Gastrocnemius medialis (tissue), 4 donors: Measurements from ENCODE around the gene SAP30. TPM values are rescaled to one million over a fixed set of nuclear protein-coding genes. Genes with fewer than 3 reads are reported as not detected.

ENCODE experiments used
- ATAC-seq, 2 donors: fragments of 150-250 bp; one replicate each; pipeline ENCODE4 v1.9.1; 2016
- DNase-seq, 2 donors: peaks; one replicate each; pipeline ENCODE4 v3.0.0-alpha.2; 2019
- H3K27ac ChIP-seq, 4 donors: fragments of 200-600 bp; sonication (generic); 1 replicate in 1 of 4; 2 replicates in 3 of 4; pipeline ENCODE4 v1.5.1; 2016 to 2018; ENCODE audit warnings: mild to moderate bottlenecking in 2 of 4, moderate library complexity in 1 of 4
- H3K27me3 ChIP-seq, 3 donors: fragments of 200-600 bp; sonication (generic) in 2 of 3; 1 replicate in 1 of 3; 2 replicates in 2 of 3; pipeline versions ENCODE4 v1.5.1 to v1.6.0; 2016 to 2019; ENCODE audit warnings: mild to moderate bottlenecking in 1 of 3, moderate library complexity in 1 of 3
- H3K36me3 ChIP-seq, 2 donors: fragments of 200-600 bp; sonication (generic) in 1 of 2; one replicate each; pipeline ENCODE4 v1.5.1; 2017 to 2018
- H3K4me1 ChIP-seq, 2 donors: fragments of 200-600 bp; sonication (generic) in 1 of 2; one replicate each; pipeline ENCODE4 v1.5.1; 2016 to 2017; ENCODE audit warnings: mild to moderate bottlenecking in 2 of 2
- H3K4me3 ChIP-seq, 4 donors: fragments of 200-600 bp; sonication (generic) in 3 of 4; 1 replicate in 1 of 4; 2 replicates in 3 of 4; pipeline ENCODE4 v1.5.1; 2016 to 2019; ENCODE audit warnings: mild to moderate bottlenecking in 2 of 4
- H3K9me3 ChIP-seq, 3 donors: fragments of 200-600 bp; sonication (generic) in 2 of 3; 1 replicate in 1 of 3; 2 replicates in 2 of 3; pipeline ENCODE4 v1.5.1; 2016 to 2019
- POLR2A ChIP-seq, 2 donors: fragments of 450-650 bp; IDR thresholded peaks; one replicate each; pipeline ENCODE4 v1.6.1; 2017; ENCODE audit warnings: antibody characterized with exemption in 2 of 2, mild to moderate bottlenecking in 2 of 2, moderate library complexity in 2 of 2
- in situ Hi-C, 4 donors: fragments of 200-750 bp; cut with MboI; loops; one replicate each; pipeline versions ENCODE4 v1.15.0 to v1.8.0; 2017; ENCODE audit warnings: low sequenced_read_pairs in 4 of 4
- intact Hi-C: fragments of 100-400 bp; cut with DNase I; formaldehyde crosslinking; loops from one replicate; pipeline ENCODE4 v1.15.1; 2023; ENCODE audit warnings: low total_unique reads
- total RNA-seq, 4 donors: library from RNA; depleted of rRNA; stranded (reverse); fragments of >200 nt; gene quantifications; one replicate each; pipeline versions ENCODE4 v1.1.0 to v1.2.3, GENCODE V29; 2016
- TF ChIP-seq, protein P1 (sequence below), 5 experiments: fragments of 450-650 bp in 3 of 5; fragments of 200-600 bp in 2 of 5; sonication (generic) in 2 of 5; IDR thresholded peaks in 4 of 5; conservative IDR thresholded peaks in 1 of 5; 1 replicate in 4 of 5; 2 replicates in 1 of 5; pipeline ENCODE4 v1.5.1; 2016 to 2019; ENCODE audit warnings: antibody characterized with exemption in 5 of 5, mild to moderate bottlenecking in 3 of 5, moderate library complexity in 3 of 5

Gene SAP30
- total RNA-seq, 4 donors from 2014 or later: 13.3 to 24.8 (median 18.2) TPM

DNA sequence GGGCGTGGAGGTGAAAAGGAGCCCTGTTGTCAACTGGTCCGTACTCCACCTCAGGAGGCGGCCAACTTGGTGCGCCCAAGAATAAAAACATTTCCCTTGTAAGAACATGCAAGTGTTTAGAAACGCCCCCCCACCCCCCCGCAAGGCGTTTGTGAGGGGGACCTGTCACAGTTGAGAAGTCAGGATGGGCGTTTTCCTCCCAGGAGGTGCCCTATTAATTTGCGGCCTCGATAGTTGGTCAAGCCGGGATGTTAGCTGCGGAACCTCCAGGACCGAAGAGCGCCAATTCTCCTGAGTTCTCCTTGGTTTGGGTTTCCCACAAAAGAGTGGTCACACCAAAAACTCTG lies 651 bp upstream of the SAP30 start:
- in situ Hi-C loops (loop anchor here in 1 of 4 donors (5.0 to 25.0 kb wide), 2 partner anchors 33 to 917 kb away; partner anchors contain the start of genes CEP44 and FBXO8), intact Hi-C loops (loop anchor here (5.0 kb wide), 1 partner anchor 118 kb away; no protein-coding TSS in a partner anchor)
- Histone ChIP-seq H3K4me1 (peaks cover 0 to 9% of the 10 kb centered on the region in 2 donors), H3K9me3 (no peaks in the 10 kb centered on the region), H3K4me3 (peak overlapping the region; percentile 71 to 84 (median 76)), H3K27ac (peak overlapping the region; percentile 96 to 99 (median 97)), H3K36me3 (no peaks in the 10 kb centered on the region), H3K27me3 (no peaks in the 10 kb centered on the region)
- no peak for TF ChIP-seq POLR2A (IDR thresholded peaks at IDR 0.05)
- DNase-seq (peak; percentile 38 to 70), ATAC-seq (peak; percentile 36 to 40)

DNA sequence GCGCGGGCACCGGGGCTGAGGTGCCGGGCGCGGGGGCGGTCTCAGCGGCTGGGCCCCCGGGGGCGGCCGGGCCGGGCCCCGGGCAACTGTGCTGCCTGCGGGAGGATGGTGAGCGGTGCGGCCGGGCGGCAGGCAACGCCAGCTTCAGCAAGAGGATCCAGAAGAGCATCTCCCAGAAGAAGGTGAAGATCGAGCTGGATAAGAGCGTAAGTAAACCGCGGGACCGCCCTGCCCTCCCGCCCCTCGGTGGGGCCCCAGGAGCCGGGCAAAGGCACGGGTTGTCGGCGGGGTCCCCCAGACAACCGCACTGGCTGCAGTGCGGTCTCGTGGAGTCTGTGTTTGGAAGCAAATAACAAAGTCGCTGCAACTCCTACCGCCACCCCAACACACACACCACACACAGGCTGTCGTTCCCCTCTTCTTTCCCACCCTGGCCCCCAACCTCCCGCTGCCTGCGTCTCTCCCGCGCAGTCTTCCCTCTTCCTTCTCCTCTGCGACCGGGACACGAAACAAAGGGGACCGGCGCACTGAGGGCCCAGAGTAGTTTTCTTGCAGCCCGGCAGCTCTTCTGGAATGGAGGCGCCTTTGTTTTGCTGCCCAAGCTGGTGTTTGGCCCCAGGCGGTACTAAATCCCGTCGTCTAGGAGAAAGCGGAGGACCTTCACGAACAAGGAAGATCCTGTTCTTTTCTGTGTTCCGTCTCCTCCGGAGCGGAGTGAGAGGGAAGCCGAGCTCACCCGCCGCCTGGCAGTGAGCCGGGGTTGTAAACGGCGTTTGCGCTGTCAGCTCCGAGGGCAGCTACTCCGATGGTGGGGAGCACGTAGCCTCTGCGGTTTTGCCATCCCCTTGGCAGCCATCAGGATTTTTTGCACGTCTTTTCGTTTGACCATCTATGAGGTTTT lies 788 bp downstream of the SAP30 start:
- intact Hi-C loops (loop anchor here (1.0 to 5.0 kb wide), 2 partner anchors 37 to 119 kb away; partner anchors contain the start of gene HMGB2), in situ Hi-C loops (loop anchor here in 1 of 4 donors (5.0 to 25.0 kb wide), 2 partner anchors 34 to 916 kb away; partner anchors contain the start of genes CEP44 and FBXO8)
- peaks cover 0 to 9% of the 10 kb centered on the region in 2 donors for H3K4me1 ChIP-seq

DNA sequence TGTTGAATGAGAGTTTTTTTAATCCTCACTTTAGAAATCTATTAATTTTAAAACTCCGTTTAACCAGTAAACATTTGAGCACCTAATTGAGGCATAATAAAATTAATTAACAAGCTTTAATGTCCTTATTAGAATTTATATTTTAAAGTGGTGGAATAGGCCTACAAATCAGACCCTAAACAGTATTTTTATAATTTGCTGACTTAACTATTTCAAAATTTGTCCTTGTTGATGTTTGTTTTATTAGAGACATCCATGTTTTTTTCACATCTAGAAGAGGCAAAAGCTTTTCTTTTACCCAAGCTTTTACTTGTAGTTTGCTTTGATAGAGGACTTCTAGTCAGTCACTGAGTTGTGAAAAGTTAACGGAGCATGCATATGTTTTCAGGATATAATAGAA lies 3.8 kb downstream of the SAP30 start:
- no peak for ATAC-seq
- H3K36me3 ChIP-seq: no peaks in the 10 kb centered on the region
- in situ Hi-C loops: loop anchor here in 1 of 4 donors (5.0 to 25.0 kb wide), 2 partner anchors 37 to 913 kb away; partner anchors contain the start of genes CEP44 and FBXO8
- no peak overlapping the region for H3K27ac ChIP-seq
- no peaks in the 10 kb centered on the region for H3K27me3 ChIP-seq
- H3K4me3 ChIP-seq: no peak overlapping the region
- H3K9me3 ChIP-seq: no peaks in the 10 kb centered on the region
- intact Hi-C loops: loop anchor here (5.0 kb wide), 1 partner anchor 122 kb away; no protein-coding TSS in a partner anchor
- no peak for DNase-seq
- H3K4me1 ChIP-seq: peaks cover 0 to 9% of the 10 kb centered on the region in 2 donors
- TF ChIP-seq, protein P1, sequence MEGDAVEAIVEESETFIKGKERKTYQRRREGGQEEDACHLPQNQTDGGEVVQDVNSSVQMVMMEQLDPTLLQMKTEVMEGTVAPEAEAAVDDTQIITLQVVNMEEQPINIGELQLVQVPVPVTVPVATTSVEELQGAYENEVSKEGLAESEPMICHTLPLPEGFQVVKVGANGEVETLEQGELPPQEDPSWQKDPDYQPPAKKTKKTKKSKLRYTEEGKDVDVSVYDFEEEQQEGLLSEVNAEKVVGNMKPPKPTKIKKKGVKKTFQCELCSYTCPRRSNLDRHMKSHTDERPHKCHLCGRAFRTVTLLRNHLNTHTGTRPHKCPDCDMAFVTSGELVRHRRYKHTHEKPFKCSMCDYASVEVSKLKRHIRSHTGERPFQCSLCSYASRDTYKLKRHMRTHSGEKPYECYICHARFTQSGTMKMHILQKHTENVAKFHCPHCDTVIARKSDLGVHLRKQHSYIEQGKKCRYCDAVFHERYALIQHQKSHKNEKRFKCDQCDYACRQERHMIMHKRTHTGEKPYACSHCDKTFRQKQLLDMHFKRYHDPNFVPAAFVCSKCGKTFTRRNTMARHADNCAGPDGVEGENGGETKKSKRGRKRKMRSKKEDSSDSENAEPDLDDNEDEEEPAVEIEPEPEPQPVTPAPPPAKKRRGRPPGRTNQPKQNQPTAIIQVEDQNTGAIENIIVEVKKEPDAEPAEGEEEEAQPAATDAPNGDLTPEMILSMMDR (IDR thresholded peaks at IDR 0.05 in 4 of 5, conservative IDR thresholded peaks at IDR 0.05 in 1 of 5): no peak
- TF ChIP-seq POLR2A (IDR thresholded peaks at IDR 0.05): no peak

More for the DNA sequence above, 788 bp downstream of the SAP30 start:
- peak; percentile 52 to 53 for DNase-seq
- H3K36me3 ChIP-seq: no peaks in the 10 kb centered on the region
- H3K27me3 ChIP-seq: no peaks in the 10 kb centered on the region
- TF ChIP-seq, protein P1 (IDR thresholded peaks at IDR 0.05 in 4 of 5, conservative IDR thresholded peaks at IDR 0.05 in 1 of 5): no peak
- peak; percentile 23 to 26 for TF ChIP-seq POLR2A (IDR thresholded peaks at IDR 0.05)
- peak overlapping the region; percentile 93 to 99 (median 97) for H3K27ac ChIP-seq
- peak overlapping the region; percentile 71 to 86 (median 80) for H3K4me3 ChIP-seq
- no peaks in the 10 kb centered on the region for H3K9me3 ChIP-seq
- ATAC-seq: peak; percentile 16 to 23

DNA sequence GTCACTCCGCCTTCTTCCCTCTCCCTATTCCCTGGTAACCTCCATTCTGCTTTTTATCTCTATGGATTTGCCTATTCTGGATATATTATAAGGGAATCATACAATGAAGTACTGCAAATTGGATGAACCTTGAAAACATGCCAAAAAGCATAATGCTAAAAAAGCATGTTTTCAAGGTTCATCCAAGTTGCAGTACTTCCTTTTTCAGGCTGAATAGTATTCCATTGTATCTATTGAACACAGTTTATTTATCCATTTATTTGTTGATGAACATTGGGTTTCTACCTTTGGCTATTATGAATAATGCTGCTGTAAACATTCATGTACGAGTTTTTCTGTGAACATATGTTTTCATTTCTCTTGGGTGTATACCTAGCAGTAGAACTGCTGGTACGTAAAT lies 9.2 kb downstream of the SAP30 start:
- in situ Hi-C loops (loop anchor here in 1 of 4 donors (5.0 kb wide), 1 partner anchor 43 kb away; no protein-coding TSS in a partner anchor), intact Hi-C loops (no loop called here)
- Histone ChIP-seq H3K9me3 (no peaks in the 10 kb centered on the region), H3K27me3 (no peaks in the 10 kb centered on the region), H3K4me1 (no peaks in the 10 kb centered on the region), H3K4me3 (no peak overlapping the region), H3K36me3 (no peaks in the 10 kb centered on the region), H3K27ac (no peak overlapping the region)
- ATAC-seq (no peak), DNase-seq (no peak)
- TF ChIP-seq, protein P1 (IDR thresholded peaks at IDR 0.05 in 4 of 5, conservative IDR thresholded peaks at IDR 0.05 in 1 of 5): no peak
- TF ChIP-seq POLR2A (IDR thresholded peaks at IDR 0.05): no peak

DNA sequence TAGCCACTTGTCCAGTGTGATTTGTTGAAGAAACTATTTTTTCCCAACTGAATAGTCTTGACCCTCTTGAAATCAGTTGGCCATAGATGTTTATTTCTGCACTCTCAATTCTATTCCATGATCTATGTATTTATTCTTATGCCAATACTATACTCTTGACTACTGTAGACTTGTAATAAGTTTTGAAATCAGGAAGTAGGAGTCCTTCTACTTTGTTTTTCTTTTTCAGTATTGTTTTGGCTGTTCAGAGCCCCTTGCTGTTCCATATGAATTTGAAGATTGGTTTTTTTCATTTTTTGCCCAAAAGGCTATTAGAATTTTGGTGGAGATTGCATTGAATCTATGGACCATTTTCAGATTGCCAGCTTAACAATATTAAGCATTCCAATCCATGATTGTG lies 10.2 kb downstream of the SAP30 start:
- intact Hi-C loops: no loop called here
- no peaks in the 10 kb centered on the region for H3K36me3 ChIP-seq
- in situ Hi-C loops: no loop called here

More for the DNA sequence above, 10.2 kb downstream of the SAP30 start:
- Histone ChIP-seq H3K4me3 (no peak overlapping the region), H3K27ac (no peak overlapping the region), H3K9me3 (no peaks in the 10 kb centered on the region), H3K27me3 (no peaks in the 10 kb centered on the region), H3K4me1 (no peaks in the 10 kb centered on the region)
- no peak for ATAC-seq
- TF ChIP-seq POLR2A (IDR thresholded peaks at IDR 0.05): no peak
- TF ChIP-seq, protein P1 (IDR thresholded peaks at IDR 0.05 in 4 of 5, conservative IDR thresholded peaks at IDR 0.05 in 1 of 5): no peak
- no peak for DNase-seq
